ENCODE data around the gene KIAA1755.

KIAA1755 gene

GRCh38 chr20:38219006-38219950 is 41.3 kb downstream of the KIAA1755 start:
- no peak for TF ChIP-seq EZH2phosphoT487 (conservative IDR thresholded peaks at IDR 0.05; ENCODE audit: low read length)
- TF ChIP-seq, protein P1, sequence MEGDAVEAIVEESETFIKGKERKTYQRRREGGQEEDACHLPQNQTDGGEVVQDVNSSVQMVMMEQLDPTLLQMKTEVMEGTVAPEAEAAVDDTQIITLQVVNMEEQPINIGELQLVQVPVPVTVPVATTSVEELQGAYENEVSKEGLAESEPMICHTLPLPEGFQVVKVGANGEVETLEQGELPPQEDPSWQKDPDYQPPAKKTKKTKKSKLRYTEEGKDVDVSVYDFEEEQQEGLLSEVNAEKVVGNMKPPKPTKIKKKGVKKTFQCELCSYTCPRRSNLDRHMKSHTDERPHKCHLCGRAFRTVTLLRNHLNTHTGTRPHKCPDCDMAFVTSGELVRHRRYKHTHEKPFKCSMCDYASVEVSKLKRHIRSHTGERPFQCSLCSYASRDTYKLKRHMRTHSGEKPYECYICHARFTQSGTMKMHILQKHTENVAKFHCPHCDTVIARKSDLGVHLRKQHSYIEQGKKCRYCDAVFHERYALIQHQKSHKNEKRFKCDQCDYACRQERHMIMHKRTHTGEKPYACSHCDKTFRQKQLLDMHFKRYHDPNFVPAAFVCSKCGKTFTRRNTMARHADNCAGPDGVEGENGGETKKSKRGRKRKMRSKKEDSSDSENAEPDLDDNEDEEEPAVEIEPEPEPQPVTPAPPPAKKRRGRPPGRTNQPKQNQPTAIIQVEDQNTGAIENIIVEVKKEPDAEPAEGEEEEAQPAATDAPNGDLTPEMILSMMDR (IDR thresholded peaks at IDR 0.05; ENCODE audit: insufficient read depth, low read length, poor library complexity, severe bottlenecking) = no peak
- H3K4me2 ChIP-seq (ENCODE audit: low read depth, low read length, poor library complexity, severe bottlenecking) = no peak overlapping the region
- H3K27ac ChIP-seq (ENCODE audit: low read depth, low read length) = no peak overlapping the region
- H3K9me3 ChIP-seq (ENCODE audit: insufficient read depth, low read length) = no peaks in the 10 kb centered on the region
- no peak overlapping the region for H2AFZ ChIP-seq (ENCODE audit: low read depth, low read length, severe bottlenecking)
- no peaks in the 10 kb centered on the region for H4K20me1 ChIP-seq (ENCODE audit: low read depth, low read length)
- H3K79me2 ChIP-seq (ENCODE audit: insufficient read depth, low read length) = no peaks in the 10 kb centered on the region
- H3K9ac ChIP-seq (ENCODE audit: low read length) = no peak overlapping the region
- no peaks in the 10 kb centered on the region for H3K9me2 ChIP-seq (replicated peaks; ENCODE audit: insufficient read depth, low read length)
- H3F3A ChIP-seq (ENCODE audit: insufficient read depth) = no peaks in the 10 kb centered on the region
- no peaks in the 10 kb centered on the region for H3K27me3 ChIP-seq (ENCODE audit: low read length)
- no peaks in the 10 kb centered on the region for H3K36me3 ChIP-seq (ENCODE audit: low read length)
- H3K4me3 ChIP-seq (ENCODE audit: insufficient read depth, low read length, poor library complexity, severe bottlenecking) = no peak overlapping the region

DNA sequence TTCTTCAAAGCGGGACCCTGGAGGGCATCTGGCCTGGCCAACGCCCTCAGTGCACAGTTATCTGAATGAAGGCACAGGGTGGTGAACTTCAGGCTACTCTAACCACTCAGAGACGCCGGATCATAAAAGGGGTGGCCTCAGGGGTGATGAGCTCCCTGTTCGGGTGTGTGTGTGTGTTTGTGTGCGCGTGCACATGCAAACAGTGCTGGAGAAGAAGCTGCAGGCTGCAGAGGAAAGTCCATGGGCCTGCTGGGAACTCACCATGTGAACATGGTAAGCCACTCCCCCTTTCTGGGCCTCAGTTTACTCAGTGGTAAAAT is 42.0 kb downstream of the KIAA1755 start:
- H3K9ac ChIP-seq (ENCODE audit: low read length) = no peak overlapping the region
- H3K4me2 ChIP-seq (ENCODE audit: low read depth, low read length, poor library complexity, severe bottlenecking) = no peak overlapping the region

GRCh38 chr20:38217791-38218565 is 42.6 kb downstream of the KIAA1755 start:
- TF ChIP-seq EZH2phosphoT487 (conservative IDR thresholded peaks at IDR 0.05; ENCODE audit: low read length) = no peak
- TF ChIP-seq, protein P1 (IDR thresholded peaks at IDR 0.05; ENCODE audit: insufficient read depth, low read length, poor library complexity, severe bottlenecking) = no peak
- Histone ChIP-seq H3K36me3 (ENCODE audit: low read length) (no peaks in the 10 kb centered on the region), H4K20me1 (ENCODE audit: low read depth, low read length) (no peaks in the 10 kb centered on the region), H3K9me2 (replicated peaks; ENCODE audit: insufficient read depth, low read length) (no peaks in the 10 kb centered on the region), H3F3A (ENCODE audit: insufficient read depth) (no peaks in the 10 kb centered on the region), H3K27ac (ENCODE audit: low read depth, low read length) (no peak overlapping the region), H3K9ac (ENCODE audit: low read length) (no peak overlapping the region), H3K27me3 (ENCODE audit: low read length) (no peaks in the 10 kb centered on the region), H3K4me3 (ENCODE audit: insufficient read depth, low read length, poor library complexity, severe bottlenecking) (no peak overlapping the region), H3K4me2 (ENCODE audit: low read depth, low read length, poor library complexity, severe bottlenecking) (no peak overlapping the region), H3K9me3 (ENCODE audit: insufficient read depth, low read length) (no peaks in the 10 kb centered on the region), H2AFZ (ENCODE audit: low read depth, low read length, severe bottlenecking) (no peak overlapping the region), H3K79me2 (ENCODE audit: insufficient read depth, low read length) (no peaks in the 10 kb centered on the region)

More for the DNA sequence above, 42.0 kb downstream of the KIAA1755 start:
- Histone ChIP-seq H2AFZ (ENCODE audit: low read depth, low read length, severe bottlenecking) (no peak overlapping the region), H4K20me1 (ENCODE audit: low read depth, low read length) (no peaks in the 10 kb centered on the region), H3K27me3 (ENCODE audit: low read length) (no peaks in the 10 kb centered on the region), H3K9me3 (ENCODE audit: insufficient read depth, low read length) (no peaks in the 10 kb centered on the region), H3K36me3 (ENCODE audit: low read length) (no peaks in the 10 kb centered on the region), H3F3A (ENCODE audit: insufficient read depth) (no peaks in the 10 kb centered on the region), H3K79me2 (ENCODE audit: insufficient read depth, low read length) (no peaks in the 10 kb centered on the region), H3K9me2 (replicated peaks; ENCODE audit: insufficient read depth, low read length) (no peaks in the 10 kb centered on the region), H3K27ac (ENCODE audit: low read depth, low read length) (no peak overlapping the region), H3K4me3 (ENCODE audit: insufficient read depth, low read length, poor library complexity, severe bottlenecking) (no peak overlapping the region)
- TF ChIP-seq, protein P1 (IDR thresholded peaks at IDR 0.05; ENCODE audit: insufficient read depth, low read length, poor library complexity, severe bottlenecking) = no peak
- TF ChIP-seq EZH2phosphoT487 (conservative IDR thresholded peaks at IDR 0.05; ENCODE audit: low read length) = no peak

All from SU-DHL-6 (cell line).